ENCODE results near the gene SIGLEC15.

Gene SIGLEC15

DNA sequence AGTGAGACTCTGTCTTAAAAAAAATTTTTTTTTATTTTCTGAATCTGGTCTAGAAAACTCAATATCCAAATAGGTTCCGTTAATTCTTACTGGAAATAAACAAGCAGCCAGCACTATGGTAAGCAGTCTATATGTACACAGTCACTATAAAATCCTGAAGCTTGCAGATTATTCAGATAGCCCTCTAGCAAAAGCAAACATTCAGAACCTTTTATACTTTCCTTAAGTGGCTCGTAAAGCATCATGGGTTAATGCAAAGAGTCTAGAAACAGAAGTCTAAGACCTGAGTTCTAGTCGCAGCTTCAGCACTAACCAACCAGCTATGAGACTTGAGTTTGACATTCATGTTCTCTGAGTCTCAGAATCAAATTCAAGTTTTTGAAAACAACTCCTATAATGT, 51.9 kb downstream of the SIGLEC15 start:
- no peak for DNase-seq (ENCODE audit: low read depth in 3 of 3)

DNA sequence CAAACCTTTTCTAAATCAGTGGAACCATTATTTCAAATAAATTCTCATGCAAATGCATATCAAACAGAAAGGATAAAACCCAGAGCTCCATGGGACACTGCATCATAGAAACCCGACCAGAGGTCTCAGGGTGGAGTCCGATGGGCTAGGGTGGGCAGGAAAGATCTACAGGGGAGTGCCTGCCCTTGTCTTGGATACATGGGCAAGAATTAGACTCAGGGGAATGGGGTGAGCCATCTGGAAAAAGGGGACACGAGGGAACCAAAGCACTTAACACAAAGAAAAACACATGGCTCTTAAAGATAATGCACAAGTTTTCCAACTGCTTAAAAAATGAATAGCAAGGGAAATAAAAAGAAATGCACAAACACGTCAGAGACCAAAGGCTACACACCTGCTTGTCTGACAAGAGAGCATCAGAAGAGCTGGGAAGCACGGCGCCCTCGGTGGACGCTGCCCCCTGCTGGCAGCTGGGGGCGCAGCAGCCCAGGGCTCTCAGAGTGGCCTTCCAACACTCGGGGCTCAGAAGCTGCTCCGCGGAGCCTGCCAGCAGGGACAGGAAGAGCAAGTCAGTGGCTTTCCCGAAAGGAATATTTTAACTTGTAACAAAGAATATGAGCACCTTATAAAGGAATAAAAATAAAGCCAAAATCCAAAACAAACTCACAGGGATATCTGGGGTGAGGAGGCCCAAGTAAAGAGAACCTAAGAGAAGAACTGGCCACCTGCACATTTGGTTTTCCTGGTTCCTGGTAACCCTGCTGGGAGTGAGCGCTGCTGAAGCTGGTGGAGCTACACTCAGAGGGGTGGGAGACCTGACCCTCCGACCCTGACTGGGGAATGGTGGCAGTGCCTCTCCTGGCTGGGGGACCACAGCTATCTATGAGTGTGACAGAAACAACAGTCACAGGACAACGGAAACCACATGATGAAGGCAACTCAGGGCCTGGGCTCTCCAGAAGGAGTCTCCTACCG, 54.5 kb downstream of the SIGLEC15 start:
- DNase-seq (ENCODE audit: low read depth in 3 of 3), result peak; percentile 40 to 69 (median 54)

GRCh38 chr18:45880876-45881558, 55.5 kb downstream of the SIGLEC15 start:
- no peak for DNase-seq (ENCODE audit: low read depth in 3 of 3)

DNA sequence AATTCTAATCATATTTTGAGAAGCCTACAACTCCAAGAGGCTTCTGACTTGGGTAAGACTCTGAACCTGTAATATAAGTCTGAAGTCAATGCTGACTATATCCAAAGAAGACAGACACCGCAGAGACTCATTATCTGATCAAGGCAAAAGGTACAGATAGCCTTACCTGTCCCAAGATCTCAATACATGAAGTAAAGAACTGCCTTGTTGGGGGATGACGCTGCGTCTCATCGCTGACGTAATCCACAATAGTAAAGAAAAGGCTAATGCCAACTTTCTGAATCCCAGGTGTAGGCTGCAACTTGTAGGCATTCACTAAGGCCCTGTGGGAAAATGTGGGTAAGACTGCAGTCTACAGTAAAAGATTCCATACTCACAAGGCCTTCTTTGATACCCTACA, 62.1 kb downstream of the SIGLEC15 start:
- no peak for DNase-seq (ENCODE audit: low read depth in 3 of 3)

DNA sequence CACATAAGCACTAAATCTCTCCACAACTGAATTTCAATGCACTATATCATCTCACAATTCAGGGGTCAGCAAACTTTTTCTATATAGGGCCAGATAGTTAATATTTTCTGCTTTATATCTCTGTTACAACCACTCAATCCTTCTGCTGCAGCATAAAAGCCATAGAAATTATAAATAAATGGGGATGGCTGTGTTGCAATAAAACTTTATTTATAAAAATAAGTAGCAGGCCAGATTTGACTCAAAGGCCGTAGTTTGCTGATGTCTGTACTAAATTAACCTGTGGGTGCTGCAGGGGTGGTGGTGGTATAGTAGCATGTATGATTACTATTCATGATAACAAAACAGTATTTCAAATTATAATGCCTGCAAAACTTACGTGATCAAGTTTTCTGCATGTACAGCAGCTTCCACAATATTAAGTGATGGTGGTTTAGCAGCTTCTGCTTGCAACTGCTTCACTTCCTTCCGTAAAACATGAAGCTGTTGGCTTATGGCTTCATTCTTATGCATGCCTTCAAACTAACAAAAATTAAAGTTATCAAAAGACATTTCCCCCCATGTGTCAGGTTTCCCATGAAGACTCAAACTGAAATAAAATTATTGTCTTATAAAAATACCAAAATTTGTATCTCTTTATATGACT, 64.1 kb downstream of the SIGLEC15 start:
- no peak for DNase-seq (ENCODE audit: low read depth in 3 of 3)

- no peak for DNase-seq (ENCODE audit: low read depth in 3 of 3)
Measured at GRCh38 chr18:45890606-45891005, 65.1 kb downstream of the SIGLEC15 start.

DNA sequence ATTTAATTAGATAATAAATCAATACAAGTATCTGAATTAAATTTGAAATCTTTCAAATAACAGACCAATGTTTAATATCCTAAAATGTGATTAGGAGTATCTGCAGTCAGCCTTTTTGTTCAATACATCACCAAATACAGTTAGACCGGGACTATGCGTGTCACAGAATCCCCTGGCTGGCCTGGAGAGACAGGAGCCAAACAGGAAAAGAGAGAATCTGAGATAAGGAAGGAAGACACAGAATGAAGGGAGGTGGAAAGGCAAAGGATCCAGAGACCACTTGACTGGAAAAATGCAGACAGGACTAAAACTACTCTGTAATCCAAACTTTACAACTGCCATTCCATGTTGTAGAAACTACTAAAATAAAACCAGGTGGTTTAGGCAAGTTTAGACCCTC, 66.3 kb downstream of the SIGLEC15 start:
- DNase-seq (ENCODE audit: low read depth in 3 of 3), result no peak

All from stimulated activated CD4-positive, alpha-beta T cell treated with anti-CD3 and anti-CD28 coated beads, TNF-alpha, amount 100 ng/mL, for 24 hours (primary cell).